T follicular helper cell (primary cell): ENCODE results near the gene BRD3.
"Not testable (repeated sequence)": the region's sequence is repeated elsewhere in the genome, so short reads cannot be mapped to it uniquely, and the experiment has no call there.

Experiments used
- DNase-seq: peaks from one replicate; pipeline ENCODE4 v3.0.0-alpha.2; 2020; ENCODE audit warnings: low read depth

Gene BRD3

GRCh38 chr9:133993635-133994253, 74.1 kb downstream of the BRD3 start:
- no peak for DNase-seq

GRCh38 chr9:133992780-133993634, 74.8 kb downstream of the BRD3 start:
- peak; percentile 60 for DNase-seq

- DNase-seq: no peak
Measured at GRCh38 chr9:133991964-133992779, 75.7 kb downstream of the BRD3 start, which contains the start of gene VAV2. TSS of gene VAV2 (minus strand) at chr9:133992324. CDS start at chr9:133992278, 46 bp downstream.

GRCh38 chr9:133991214-133991921, 76.5 kb downstream of the BRD3 start:
- DNase-seq: no peak

- no peak for DNase-seq
Measured at GRCh38 chr9:133990366-133991213, 77.2 kb downstream of the BRD3 start.

- DNase-seq: no peak
Measured at GRCh38 chr9:133989625-133990365, 78.0 kb downstream of the BRD3 start.

GRCh38 chr9:133988771-133989170, 79.1 kb downstream of the BRD3 start:
- not testable (repeated sequence) for DNase-seq

- DNase-seq: no peak
Measured at GRCh38 chr9:133987946-133988665, 79.7 kb downstream of the BRD3 start.

- no peak for DNase-seq
Measured at GRCh38 chr9:133987446-133987788, 80.4 kb downstream of the BRD3 start.

- no peak for DNase-seq
Measured at GRCh38 chr9:133986774-133987445, 80.9 kb downstream of the BRD3 start.

- no peak for DNase-seq
Measured at GRCh38 chr9:133986061-133986460, 81.8 kb downstream of the BRD3 start.

GRCh38 chr9:133982971-133983720, 84.7 kb downstream of the BRD3 start:
- DNase-seq: no peak

- DNase-seq: no peak
Measured at GRCh38 chr9:133981958-133982681, 85.7 kb downstream of the BRD3 start.

- DNase-seq: no peak
Measured at GRCh38 chr9:133981589-133981957, 86.3 kb downstream of the BRD3 start.

- DNase-seq: no peak
Measured at GRCh38 chr9:133980864-133981588, 86.8 kb downstream of the BRD3 start.
